Smooth muscle cell of bladder (primary cell): Measurements from ENCODE around the gene MEOX1. TPM values are rescaled to one million over a fixed set of nuclear protein-coding genes. Genes with fewer than 3 reads are reported as not detected.

ENCODE experiments used
- total RNA-seq: library from RNA; depleted of rRNA; stranded (reverse); fragments of >200 nt; gene quantifications from 2 replicates; pipeline ENCODE4 v1.2.3, GENCODE V29; 2014

The MEOX1 gene
- under 0.01 and 0.09 TPM in 2 replicates for total RNA-seq

GRCh38 chr17:43661699-43662412 is at the start of gene MEOX1:
TSS of gene MEOX1 (minus strand) at chr17:43661922. CDS start at chr17:43661534, 388 bp downstream.

Other genes starting within 250 kb of the MEOX1 start
- 37.0 and 41.2 TPM in 2 replicates for gene DHX8, start 177.9 kb downstream of the MEOX1 start, total RNA-seq
- 1.3 and 1.4 TPM in 2 replicates for gene ETV4, start 115.6 kb downstream of the MEOX1 start, total RNA-seq
- not detected in 2 replicates for gene SOST, start 96.9 kb upstream of the MEOX1 start, total RNA-seq
- 38.4 and 59.7 TPM in 2 replicates for gene DUSP3, start 117.1 kb upstream of the MEOX1 start, total RNA-seq
- gene CFAP97D1, start 118.5 kb upstream of the MEOX1 start, total RNA-seq = under 0.01 TPM in 2 replicates
- gene MPP3, start 171.2 kb upstream of the MEOX1 start, total RNA-seq = 7.8 and 10.0 TPM in 2 replicates
- not detected in 2 replicates for gene CD300LG, start 185.3 kb upstream of the MEOX1 start, total RNA-seq
- gene MPP2, start 245.6 kb upstream of the MEOX1 start, total RNA-seq = 2.0 and 3.0 TPM in 2 replicates